Liver (tissue), 9 donors: ENCODE measurements around the gene TH. TPM values are rescaled to one million over a fixed set of nuclear protein-coding genes. Genes with fewer than 3 reads are reported as not detected.

ENCODE experiments used
- DNase-seq: peaks from one replicate; pipeline ENCODE4 v3.0.0-alpha.2; 2017; ENCODE audit warnings: low spot score
- H3K27ac ChIP-seq, 2 donors: one replicate each; pipeline ENCODE4 v1.7.0; 2013; ENCODE audit warnings: inconsistent platforms in 2 of 2, low read length in 2 of 2, control low read depth in 1 of 2, low read depth in 1 of 2, mild to moderate bottlenecking in 1 of 2
- H3K27me3 ChIP-seq, 4 donors: one replicate each; pipeline versions ENCODE4 v1.6.1 to v1.7.0; 2013; ENCODE audit warnings: low read length in 3 of 4, inconsistent platforms in 1 of 4, mild to moderate bottlenecking in 1 of 4, moderate library complexity in 1 of 4; ENCODE audit not compliant: control insufficient read depth in 4 of 4, insufficient read depth in 4 of 4
- H3K36me3 ChIP-seq, 4 donors: one replicate each; pipeline versions ENCODE4 v1.6.1 to v1.7.0; 2013; ENCODE audit warnings: low read length in 3 of 4, mild to moderate bottlenecking in 3 of 4, low read depth in 1 of 4, moderate library complexity in 1 of 4; ENCODE audit not compliant: control insufficient read depth in 4 of 4, insufficient read depth in 3 of 4
- H3K4me1 ChIP-seq, 4 donors: one replicate each; pipeline versions ENCODE4 v1.6.1 to v1.7.0; 2013; ENCODE audit warnings: low read length in 3 of 4, mild to moderate bottlenecking in 3 of 4, moderate library complexity in 1 of 4; ENCODE audit not compliant: control insufficient read depth in 4 of 4, insufficient read depth in 4 of 4
- H3K4me3 ChIP-seq, 3 donors: one replicate each; pipeline versions ENCODE4 v1.6.1 to v1.7.0; 2013; ENCODE audit warnings: low read length in 3 of 3, control low read depth in 1 of 3, low read depth in 1 of 3, mild to moderate bottlenecking in 1 of 3
- H3K9ac ChIP-seq, 2 donors: one replicate each; pipeline ENCODE4 v1.7.0; 2013; ENCODE audit warnings: low read length in 2 of 2, mild to moderate bottlenecking in 2 of 2, moderate library complexity in 2 of 2, control low read depth in 1 of 2, low read depth in 1 of 2
- H3K9me3 ChIP-seq, 4 donors: one replicate each; pipeline versions ENCODE4 v1.6.1 to v1.7.0; 2013; ENCODE audit warnings: low read length in 3 of 4; ENCODE audit not compliant: control insufficient read depth in 4 of 4
- EGR1 ChIP-seq, 2 donors: IDR thresholded peaks; 2 replicates each; pipeline ENCODE4 v1.6.1; 2016 to 2018; ENCODE audit warnings: antibody characterized with exemption in 2 of 2, low read depth in 2 of 2
- FOXA2 ChIP-seq: IDR thresholded peaks from 2 replicates; pipeline ENCODE4 v1.6.1; 2016; ENCODE audit warnings: antibody characterized with exemption
- GABPA ChIP-seq, 2 donors: IDR thresholded peaks in 1 of 2; conservative IDR thresholded peaks in 1 of 2; 2 replicates each; pipeline ENCODE4 v1.6.1; 2016; ENCODE audit warnings: antibody characterized with exemption in 2 of 2, mild to moderate bottlenecking in 1 of 2, moderate library complexity in 1 of 2
- HNF4A ChIP-seq, 2 donors: conservative IDR thresholded peaks; 2 replicates each; pipeline ENCODE4 v1.6.1; 2016; ENCODE audit warnings: antibody characterized with exemption in 2 of 2, mild to moderate bottlenecking in 2 of 2
- HNF4G ChIP-seq: IDR thresholded peaks from 2 replicates; pipeline ENCODE4 v1.6.1; 2016; ENCODE audit warnings: antibody characterized with exemption
- JUND ChIP-seq, 2 donors: IDR thresholded peaks; 2 replicates each; pipeline ENCODE4 v1.6.1; 2016; ENCODE audit warnings: antibody characterized with exemption in 2 of 2
- RAD21 ChIP-seq, 2 donors: IDR thresholded peaks; 2 replicates each; pipeline ENCODE4 v1.6.1; 2016; ENCODE audit warnings: antibody characterized with exemption in 2 of 2, mild to moderate bottlenecking in 2 of 2
- RXRA ChIP-seq, 2 donors: IDR thresholded peaks; 2 replicates each; pipeline ENCODE4 v1.6.1; 2017 to 2018; ENCODE audit warnings: antibody characterized with exemption in 2 of 2, mild to moderate bottlenecking in 1 of 2
- SP1 ChIP-seq: IDR thresholded peaks from 2 replicates; pipeline ENCODE4 v1.6.1; 2018; ENCODE audit warnings: antibody characterized with exemption, mild to moderate bottlenecking
- TAF1 ChIP-seq: conservative IDR thresholded peaks from 2 replicates; pipeline ENCODE4 v1.6.1; 2016; ENCODE audit warnings: antibody characterized with exemption, mild to moderate bottlenecking
- YY1 ChIP-seq: IDR thresholded peaks from 2 replicates; pipeline ENCODE4 v1.6.1; 2016; ENCODE audit warnings: antibody characterized with exemption, mild to moderate bottlenecking
- WGBS: extraction: QIAGEN DNeasy Blood & Tissue Kit; methylation state at CpG from one replicate; pipeline ENCODE4 v1.1.7; 2013; 5-methylcytosine and 5-hydroxymethylcytosine counted together
- polyA plus RNA-seq, 2 donors: library from polyadenylated mRNA; stranded (reverse) in 1 of 2; unstranded in 1 of 2; fragments of 200-250 nt in 1 of 2; fragments of >200 nt in 1 of 2; fragmentation: Nextera tagmentation in 1 of 2; extraction: Ambion mirVana in 1 of 2; gene quantifications; one replicate each; pipeline versions ENCODE4 v1.2.1 to v1.2.3, GENCODE V29; 2013 to 2015
- total RNA-seq, 2 donors: library from RNA; depleted of rRNA; stranded (reverse); fragments of >200 nt; gene quantifications; one replicate each; pipeline ENCODE4 v1.2.3, GENCODE V29; 2014
- TF ChIP-seq, protein P1 (sequence below): IDR thresholded peaks from 2 replicates; pipeline ENCODE4 v1.6.1; 2016; ENCODE audit warnings: antibody characterized with exemption
- TF ChIP-seq, protein P2 (sequence below): IDR thresholded peaks from 2 replicates; pipeline ENCODE4 v1.6.1; 2016; ENCODE audit warnings: antibody characterized with exemption
- TF ChIP-seq, protein P3 (sequence below): IDR thresholded peaks from 2 replicates; pipeline ENCODE4 v1.6.1; 2016; ENCODE audit warnings: antibody characterized with exemption, mild to moderate bottlenecking
- TF ChIP-seq, protein P4 (sequence below): IDR thresholded peaks from 2 replicates; pipeline ENCODE4 v1.6.1; 2016; ENCODE audit warnings: antibody characterized with exemption
- TF ChIP-seq, protein P5 (sequence below): fragments of 150-350 bp; IDR thresholded peaks from 2 replicates; pipeline ENCODE4 v1.5.1; 2017; ENCODE audit warnings: improper control_type of control experiment, low read depth, low read length; ENCODE audit not compliant: missing input control
- donor health status: healthy.
- donor health status: healthy.
- donor health status: healthy.
- donor health status: healthy.
- donor health status: healthy.

The TH gene
- total and polyA plus RNA-seq, 4 donors, result 0.13 to 0.24 TPM; not detected in 2

DNA sequence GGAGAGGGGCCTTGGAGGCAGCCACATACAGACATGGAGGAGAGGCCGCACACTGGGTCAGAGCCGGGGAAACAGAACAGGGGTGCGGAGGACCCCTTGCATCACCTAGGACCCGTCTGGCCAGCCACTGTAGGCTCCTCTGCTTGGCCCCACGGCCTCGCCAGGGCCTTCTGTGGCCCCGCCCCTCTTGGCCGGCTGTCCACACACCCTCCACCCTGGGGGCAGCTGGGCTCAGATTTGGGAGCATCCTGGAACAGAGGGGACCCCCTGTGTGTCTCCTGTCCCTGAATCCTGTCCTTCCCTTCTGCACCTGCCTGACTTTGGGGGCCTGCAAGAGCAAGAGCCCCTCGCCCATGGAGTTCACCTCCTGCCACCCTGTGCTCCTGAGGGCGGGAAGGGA lies 7.9 kb upstream of the TH start:
- TF ChIP-seq GABPA (IDR thresholded peaks at IDR 0.05 in 1 of 2, conservative IDR thresholded peaks at IDR 0.05 in 1 of 2) (no peak), HNF4G (no peak), HNF4A (conservative IDR thresholded peaks at IDR 0.05) (no peak), RXRA (IDR thresholded peaks at IDR 0.05) (no peak), FOXA2 (no peak), TAF1 (no peak), YY1 (no peak), RAD21 (IDR thresholded peaks at IDR 0.05) (no peak), SP1 (no peak), EGR1 (IDR thresholded peaks at IDR 0.05; ENCODE audit: low read depth in 2 of 2) (no peak), JUND (IDR thresholded peaks at IDR 0.05) (no peak)
- TF ChIP-seq, protein P1, sequence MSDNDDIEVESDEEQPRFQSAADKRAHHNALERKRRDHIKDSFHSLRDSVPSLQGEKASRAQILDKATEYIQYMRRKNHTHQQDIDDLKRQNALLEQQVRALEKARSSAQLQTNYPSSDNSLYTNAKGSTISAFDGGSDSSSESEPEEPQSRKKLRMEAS, result no peak
- TF ChIP-seq, protein P2, sequence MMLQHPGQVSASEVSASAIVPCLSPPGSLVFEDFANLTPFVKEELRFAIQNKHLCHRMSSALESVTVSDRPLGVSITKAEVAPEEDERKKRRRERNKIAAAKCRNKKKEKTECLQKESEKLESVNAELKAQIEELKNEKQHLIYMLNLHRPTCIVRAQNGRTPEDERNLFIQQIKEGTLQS, result no peak
- TF ChIP-seq, protein P3, sequence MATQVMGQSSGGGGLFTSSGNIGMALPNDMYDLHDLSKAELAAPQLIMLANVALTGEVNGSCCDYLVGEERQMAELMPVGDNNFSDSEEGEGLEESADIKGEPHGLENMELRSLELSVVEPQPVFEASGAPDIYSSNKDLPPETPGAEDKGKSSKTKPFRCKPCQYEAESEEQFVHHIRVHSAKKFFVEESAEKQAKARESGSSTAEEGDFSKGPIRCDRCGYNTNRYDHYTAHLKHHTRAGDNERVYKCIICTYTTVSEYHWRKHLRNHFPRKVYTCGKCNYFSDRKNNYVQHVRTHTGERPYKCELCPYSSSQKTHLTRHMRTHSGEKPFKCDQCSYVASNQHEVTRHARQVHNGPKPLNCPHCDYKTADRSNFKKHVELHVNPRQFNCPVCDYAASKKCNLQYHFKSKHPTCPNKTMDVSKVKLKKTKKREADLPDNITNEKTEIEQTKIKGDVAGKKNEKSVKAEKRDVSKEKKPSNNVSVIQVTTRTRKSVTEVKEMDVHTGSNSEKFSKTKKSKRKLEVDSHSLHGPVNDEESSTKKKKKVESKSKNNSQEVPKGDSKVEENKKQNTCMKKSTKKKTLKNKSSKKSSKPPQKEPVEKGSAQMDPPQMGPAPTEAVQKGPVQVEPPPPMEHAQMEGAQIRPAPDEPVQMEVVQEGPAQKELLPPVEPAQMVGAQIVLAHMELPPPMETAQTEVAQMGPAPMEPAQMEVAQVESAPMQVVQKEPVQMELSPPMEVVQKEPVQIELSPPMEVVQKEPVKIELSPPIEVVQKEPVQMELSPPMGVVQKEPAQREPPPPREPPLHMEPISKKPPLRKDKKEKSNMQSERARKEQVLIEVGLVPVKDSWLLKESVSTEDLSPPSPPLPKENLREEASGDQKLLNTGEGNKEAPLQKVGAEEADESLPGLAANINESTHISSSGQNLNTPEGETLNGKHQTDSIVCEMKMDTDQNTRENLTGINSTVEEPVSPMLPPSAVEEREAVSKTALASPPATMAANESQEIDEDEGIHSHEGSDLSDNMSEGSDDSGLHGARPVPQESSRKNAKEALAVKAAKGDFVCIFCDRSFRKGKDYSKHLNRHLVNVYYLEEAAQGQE, result no peak
- TF ChIP-seq, protein P4, sequence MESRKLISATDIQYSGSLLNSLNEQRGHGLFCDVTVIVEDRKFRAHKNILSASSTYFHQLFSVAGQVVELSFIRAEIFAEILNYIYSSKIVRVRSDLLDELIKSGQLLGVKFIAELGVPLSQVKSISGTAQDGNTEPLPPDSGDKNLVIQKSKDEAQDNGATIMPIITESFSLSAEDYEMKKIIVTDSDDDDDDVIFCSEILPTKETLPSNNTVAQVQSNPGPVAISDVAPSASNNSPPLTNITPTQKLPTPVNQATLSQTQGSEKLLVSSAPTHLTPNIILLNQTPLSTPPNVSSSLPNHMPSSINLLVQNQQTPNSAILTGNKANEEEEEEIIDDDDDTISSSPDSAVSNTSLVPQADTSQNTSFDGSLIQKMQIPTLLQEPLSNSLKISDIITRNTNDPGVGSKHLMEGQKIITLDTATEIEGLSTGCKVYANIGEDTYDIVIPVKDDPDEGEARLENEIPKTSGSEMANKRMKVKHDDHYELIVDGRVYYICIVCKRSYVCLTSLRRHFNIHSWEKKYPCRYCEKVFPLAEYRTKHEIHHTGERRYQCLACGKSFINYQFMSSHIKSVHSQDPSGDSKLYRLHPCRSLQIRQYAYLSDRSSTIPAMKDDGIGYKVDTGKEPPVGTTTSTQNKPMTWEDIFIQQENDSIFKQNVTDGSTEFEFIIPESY, result no peak
- TF ChIP-seq, protein P5, sequence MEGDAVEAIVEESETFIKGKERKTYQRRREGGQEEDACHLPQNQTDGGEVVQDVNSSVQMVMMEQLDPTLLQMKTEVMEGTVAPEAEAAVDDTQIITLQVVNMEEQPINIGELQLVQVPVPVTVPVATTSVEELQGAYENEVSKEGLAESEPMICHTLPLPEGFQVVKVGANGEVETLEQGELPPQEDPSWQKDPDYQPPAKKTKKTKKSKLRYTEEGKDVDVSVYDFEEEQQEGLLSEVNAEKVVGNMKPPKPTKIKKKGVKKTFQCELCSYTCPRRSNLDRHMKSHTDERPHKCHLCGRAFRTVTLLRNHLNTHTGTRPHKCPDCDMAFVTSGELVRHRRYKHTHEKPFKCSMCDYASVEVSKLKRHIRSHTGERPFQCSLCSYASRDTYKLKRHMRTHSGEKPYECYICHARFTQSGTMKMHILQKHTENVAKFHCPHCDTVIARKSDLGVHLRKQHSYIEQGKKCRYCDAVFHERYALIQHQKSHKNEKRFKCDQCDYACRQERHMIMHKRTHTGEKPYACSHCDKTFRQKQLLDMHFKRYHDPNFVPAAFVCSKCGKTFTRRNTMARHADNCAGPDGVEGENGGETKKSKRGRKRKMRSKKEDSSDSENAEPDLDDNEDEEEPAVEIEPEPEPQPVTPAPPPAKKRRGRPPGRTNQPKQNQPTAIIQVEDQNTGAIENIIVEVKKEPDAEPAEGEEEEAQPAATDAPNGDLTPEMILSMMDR, result no peak
- H3K36me3 ChIP-seq, result no peaks in the 10 kb centered on the region
- peaks cover 0 to 3% (median 0%) of the 10 kb centered on the region in 4 donors for H3K27me3 ChIP-seq
- no peak overlapping the region for H3K9ac ChIP-seq
- no peak overlapping the region for H3K27ac ChIP-seq
- no peak overlapping the region for H3K4me3 ChIP-seq
- DNase-seq, result no peak
- H3K4me1 ChIP-seq, result no peaks in the 10 kb centered on the region
- no peaks in the 10 kb centered on the region for H3K9me3 ChIP-seq
- WGBS, result 75% methylated on average over 10 of the region's 10 CpGs
